IPS-18c (cell line): Measurements from ENCODE around the gene MEF2D.

ENCODE experiments used
- H3K4me3 ChIP-seq: 2 replicates; pipeline ENCODE4 v1.7.0; 2013; ENCODE audit warnings: low read depth, mild to moderate bottlenecking, low read length, moderate library complexity; ENCODE audit not compliant: insufficient read depth
- H3K9me3 ChIP-seq: one replicate; pipeline ENCODE4 v1.6.1; 2013; ENCODE audit warnings: mild to moderate bottlenecking, low read length, moderate library complexity; ENCODE audit not compliant: control insufficient read depth, insufficient read depth

MEF2D gene

DNA sequence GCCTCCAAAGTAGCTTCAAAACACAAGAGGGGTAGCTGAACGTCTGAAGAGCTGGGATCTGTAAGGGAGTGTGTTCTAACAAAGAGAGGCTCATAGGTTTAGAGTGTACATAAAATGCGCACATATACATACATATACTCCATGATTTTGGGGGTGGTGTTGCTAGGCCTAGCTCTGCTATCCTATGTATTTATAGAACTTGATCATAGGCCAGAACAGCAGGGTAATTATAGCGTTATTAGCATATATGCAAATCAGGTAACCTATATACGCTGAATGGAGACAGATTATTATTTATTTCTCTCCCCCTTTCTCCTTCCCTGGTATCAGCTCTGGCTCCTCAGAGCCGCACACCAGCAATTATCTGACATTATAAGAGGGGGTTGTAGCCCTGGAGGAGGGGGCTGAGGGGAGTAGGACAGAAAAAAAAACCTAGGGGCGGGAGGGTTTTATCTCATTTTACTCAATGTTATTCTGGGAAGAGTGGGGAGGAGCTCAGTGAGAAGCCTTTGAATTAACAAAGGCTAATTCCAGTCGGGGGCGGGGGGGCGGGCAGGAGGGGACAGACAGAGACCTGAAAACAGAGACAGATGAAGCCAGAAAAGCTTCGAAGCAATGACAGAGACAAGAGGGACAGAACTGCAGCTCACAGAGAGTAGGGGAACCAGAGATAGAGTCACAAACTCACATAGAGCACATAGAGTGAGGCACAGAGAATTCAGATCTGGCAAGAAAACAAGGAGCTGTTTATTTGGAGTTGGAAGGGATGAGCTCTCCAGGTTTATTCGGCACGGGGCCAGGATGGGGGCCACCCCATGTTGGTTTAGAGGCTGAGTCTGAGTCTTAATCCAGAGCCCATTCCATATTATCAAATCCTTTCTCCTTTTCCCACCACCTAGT lies 68.6 kb downstream of the MEF2D start:
- H3K9me3 ChIP-seq, result no peaks in the 10 kb centered on the region
- no peak overlapping the region; the same call in 1 of the 2 replicates for H3K4me3 ChIP-seq

DNA sequence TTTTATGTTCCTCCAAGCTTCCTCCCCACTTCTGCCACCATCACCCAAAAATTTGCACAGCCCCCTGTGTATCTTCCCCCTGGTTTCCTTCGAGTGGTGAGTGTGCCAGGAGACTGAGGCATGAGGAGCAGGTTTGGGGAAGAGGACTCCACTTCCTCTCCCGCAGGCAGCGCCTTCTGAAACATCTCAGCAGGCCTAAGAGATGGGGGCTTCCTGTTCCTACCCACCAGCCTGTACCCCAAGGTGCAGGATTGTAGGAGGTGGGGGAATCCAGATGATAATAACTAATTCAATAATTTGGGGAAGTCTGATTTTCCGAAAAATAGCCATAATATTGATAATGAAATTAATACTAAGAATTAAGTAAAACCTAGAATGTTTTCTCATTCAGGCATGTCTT lies 69.2 kb downstream of the MEF2D start:
- Histone ChIP-seq H3K9me3 (no peaks in the 10 kb centered on the region), H3K4me3 (no peak overlapping the region)

DNA sequence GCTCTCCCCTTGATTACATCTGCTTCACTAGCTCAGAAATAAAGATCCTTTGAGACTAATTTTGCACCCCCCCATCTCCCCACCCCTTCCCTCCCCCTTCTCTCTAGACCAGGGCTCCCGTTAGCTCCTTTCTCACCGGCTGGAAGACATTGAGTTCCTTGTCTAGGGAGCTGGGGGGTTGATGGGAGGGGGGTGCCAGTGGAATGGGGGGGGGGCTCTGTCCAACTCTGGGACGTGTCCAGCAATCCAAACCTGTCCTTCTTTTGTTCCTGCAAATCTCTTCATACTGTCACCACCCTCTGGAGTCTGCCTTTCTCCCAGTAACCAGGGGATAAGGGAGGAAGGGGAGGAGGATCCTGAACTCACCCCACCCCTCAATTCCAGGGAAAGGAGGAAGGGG lies 69.7 kb downstream of the MEF2D start:
- H3K4me3 ChIP-seq, result no peak overlapping the region
- no peaks in the 10 kb centered on the region for H3K9me3 ChIP-seq

DNA sequence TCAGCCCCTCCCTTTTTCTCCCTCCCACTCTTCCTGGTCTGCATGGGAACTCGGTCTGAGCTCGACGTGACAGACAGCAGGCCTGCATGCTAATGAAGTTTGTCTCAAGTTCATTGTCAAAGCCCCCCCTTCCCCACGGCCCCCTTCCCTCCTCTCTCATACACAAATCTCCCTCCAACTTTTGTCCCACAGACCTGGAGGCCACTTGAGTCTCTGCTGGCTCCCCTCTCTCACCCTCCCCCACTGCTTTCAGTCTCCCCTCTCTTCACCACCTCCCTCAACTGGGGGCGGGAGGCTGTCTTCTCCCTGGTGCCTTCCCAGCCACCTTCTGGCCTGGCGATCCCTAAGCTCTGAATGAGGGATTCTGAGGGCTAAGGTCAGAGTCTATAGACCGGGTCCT lies 70.3 kb downstream of the MEF2D start:
- no peaks in the 10 kb centered on the region for H3K9me3 ChIP-seq
- H3K4me3 ChIP-seq, result no peak overlapping the region

DNA sequence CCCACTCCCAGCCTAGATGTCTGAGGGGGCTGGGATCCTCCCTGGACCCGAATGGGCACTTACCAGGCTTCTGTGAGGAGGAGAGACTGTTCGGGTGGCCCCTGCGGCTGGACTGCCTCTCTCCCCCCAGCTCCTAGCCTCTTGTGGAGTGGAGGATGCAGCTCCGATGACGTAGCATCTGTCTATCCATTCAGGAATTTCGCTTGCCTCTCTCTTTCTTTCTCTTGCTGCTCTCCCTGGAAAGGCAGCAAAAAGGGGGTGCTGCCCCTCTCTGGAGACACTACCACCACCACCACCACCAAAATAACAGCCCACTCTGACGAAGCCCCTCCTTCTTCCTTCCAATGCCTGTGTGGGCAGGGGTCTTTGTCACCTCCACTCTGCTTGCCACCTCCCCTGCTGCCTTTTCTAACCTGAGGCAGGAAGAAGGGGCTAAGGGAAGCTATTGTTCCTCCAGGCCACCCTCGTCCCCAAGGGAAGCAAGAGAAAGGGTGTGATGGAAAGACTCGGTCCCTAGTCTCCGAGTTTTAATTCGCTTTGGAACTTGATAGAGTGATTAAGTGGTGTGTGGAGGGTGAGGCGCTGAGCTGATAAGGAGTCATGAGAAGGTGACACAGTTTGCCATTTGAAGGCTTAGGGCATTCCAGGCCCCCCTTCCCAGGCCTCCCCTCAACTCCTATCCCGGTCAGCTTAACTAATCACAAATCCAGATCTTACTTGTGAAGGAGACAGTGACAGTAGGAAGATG lies 71.1 kb downstream of the MEF2D start:
- Histone ChIP-seq H3K4me3 (no peak overlapping the region), H3K9me3 (no peaks in the 10 kb centered on the region)

DNA sequence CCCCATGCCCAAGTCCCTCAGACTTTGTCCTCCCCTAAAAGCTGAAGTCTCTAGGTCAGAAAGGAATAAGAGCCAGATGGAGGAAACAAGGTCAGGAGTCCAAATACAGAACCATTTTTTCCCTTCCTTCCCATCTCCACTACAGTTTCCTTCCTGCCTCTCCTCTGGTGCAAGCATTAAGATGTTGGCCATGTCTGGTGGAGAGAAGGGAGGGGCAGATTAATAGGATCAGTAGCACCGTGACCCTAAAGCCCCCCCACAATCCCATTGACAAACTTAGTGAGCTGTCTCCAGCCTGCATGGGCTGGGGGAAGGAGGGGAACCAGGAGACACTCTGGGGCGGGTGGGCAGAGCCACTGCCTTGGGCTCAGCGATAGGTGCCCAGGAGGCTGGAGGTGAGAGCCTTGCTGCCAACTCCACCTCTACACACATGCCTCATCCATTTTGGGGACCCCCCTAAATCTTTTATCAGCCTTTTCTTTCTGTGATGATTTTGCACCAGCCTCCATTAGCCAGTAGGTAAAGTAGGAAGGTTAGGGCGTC lies 71.8 kb downstream of the MEF2D start:
- no peak overlapping the region for H3K4me3 ChIP-seq

DNA sequence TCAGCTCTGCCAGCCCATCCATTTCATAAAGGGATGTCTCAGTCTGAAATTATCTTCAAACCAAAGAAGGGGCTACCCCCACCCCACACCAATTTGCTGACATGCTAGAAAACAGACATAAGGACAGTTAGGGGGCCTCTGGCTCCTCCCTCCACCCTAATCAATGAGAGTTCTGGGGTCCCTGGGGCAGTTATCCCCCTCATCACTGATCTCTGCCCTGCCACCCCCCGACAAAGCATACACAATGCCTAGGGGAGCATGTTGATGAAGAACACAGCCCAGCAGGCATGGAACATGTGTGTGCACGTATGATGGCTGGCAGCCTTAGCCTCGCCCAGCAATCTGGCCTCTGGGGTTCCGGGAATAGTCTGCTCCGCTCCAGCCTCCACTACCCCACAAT lies 72.6 kb downstream of the MEF2D start:
- no peak overlapping the region for H3K4me3 ChIP-seq
- no peaks in the 10 kb centered on the region for H3K9me3 ChIP-seq

More for the DNA sequence above, 71.8 kb downstream of the MEF2D start:
- H3K9me3 ChIP-seq, result no peaks in the 10 kb centered on the region

DNA sequence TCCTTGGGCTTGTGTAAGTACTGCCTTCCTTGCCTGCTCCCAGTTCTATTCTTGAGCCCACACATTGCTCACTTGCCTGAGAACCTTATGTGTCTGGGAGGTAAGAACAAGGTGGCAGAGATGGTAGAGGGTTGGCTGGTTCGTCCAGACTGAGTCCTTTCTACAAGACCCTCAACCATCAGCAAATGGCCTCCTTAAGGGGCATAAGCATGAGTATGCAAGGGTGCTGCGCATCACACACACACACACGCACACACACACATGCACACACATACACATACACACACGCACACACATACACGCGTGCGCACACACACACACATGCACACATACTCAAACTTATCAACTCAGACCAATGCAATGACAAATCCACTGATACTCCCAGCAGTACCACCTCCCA lies 74.6 kb downstream of the MEF2D start:
- Histone ChIP-seq H3K4me3 (no peak overlapping the region), H3K9me3 (no peaks in the 10 kb centered on the region)

DNA sequence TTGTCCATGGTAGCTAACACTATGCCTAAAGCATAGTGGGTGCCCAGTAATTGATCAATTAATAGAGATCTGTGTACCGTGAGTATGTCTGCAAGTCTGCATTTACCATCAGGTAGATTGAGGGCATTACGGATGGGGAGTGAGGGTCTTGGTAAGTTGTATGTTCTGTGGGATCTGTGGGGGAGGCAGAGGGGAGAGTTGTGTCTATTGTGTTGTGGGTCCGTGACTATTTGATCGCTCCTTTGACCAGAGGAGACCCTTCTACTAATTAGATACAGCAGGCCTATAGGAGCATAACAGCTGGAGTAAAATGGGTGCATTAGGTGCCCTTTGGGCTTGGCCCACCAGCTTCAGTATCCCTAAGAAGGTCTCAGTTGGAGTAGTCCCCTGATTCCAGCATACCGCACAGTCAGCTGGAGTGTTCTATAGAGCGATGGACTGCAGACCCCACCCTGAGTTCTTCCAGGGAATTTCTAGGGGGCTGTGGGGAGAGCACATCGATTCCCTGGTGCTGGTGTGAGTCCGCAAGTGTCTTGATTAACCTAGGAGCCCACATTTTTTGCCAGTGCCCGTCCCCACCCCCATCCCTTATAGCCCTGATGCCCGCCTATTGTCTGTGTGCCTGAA lies 75.7 kb downstream of the MEF2D start:
- no peak overlapping the region for H3K4me3 ChIP-seq
- H3K9me3 ChIP-seq, result no peaks in the 10 kb centered on the region

DNA sequence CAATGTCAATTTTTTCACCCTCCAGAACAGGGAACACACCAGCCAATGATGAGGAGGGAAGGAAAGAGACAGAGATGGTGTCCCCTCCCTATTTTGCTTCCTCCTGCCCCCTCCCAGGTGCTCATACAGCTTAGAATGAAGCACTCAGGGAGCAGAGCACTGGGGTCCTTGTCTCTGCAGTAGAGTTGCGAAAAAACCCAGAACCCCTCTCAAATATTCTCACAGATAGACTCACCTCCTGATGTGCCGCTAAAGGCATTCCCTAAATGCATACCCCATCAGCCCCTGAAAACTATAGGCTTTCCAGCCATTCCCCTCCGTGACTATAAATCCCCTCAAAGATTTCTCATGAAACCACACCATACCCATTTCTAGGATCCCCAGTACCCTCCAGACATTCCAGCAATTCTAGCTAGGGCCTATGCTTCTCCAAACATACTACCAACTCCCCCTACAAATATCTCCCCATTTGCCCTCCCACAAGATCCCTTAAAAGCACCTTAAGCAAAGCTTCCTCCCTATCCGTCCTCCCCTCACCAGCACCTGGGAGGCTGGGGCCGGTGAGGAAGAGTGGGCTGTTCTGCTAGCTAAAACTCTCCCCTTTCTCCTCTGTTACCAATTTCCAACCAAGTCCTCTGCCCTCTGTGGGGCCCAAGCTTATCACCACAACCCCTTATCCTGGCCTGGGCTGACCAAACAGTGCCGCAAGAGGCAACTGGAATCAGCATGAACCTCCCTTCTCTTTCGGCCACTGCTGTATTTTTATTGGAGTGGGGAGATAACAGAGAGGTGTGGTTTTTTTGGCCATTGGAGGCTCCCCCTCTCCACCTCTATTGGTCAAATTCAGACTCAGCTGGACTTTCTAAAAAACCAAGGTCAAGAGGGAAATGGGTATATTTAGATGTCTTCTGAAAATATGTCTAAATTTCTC lies 76.9 kb downstream of the MEF2D start:
- no peaks in the 10 kb centered on the region for H3K9me3 ChIP-seq
- H3K4me3 ChIP-seq, result no peak overlapping the region

DNA sequence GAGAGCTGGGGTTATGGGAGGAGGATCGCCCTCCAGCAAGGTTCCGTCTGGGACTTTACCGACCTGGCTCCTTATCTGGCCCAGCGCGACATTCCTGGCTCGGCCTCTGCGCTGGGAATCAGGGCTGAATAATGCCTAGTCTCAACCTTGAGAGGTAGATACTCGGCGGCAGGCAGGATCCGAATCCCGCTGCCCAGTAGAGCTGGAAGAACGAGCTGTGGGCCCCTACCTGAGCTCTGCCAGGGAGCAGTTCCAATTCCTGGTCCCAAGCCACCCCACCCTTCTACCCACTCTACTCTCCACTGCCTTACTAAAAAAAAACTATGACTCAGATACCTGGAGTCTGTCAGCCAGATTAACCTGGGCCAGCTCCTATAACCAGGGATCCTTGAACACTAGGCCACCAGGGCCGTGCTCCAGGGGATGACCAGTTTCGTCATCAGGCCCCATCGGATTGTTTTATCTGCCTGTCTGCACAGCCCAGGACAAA lies 77.9 kb downstream of the MEF2D start:
- H3K9me3 ChIP-seq, result no peaks in the 10 kb centered on the region
- H3K4me3 ChIP-seq, result peak overlapping the region; percentile 48; the same call in 1 of the 2 replicates

DNA sequence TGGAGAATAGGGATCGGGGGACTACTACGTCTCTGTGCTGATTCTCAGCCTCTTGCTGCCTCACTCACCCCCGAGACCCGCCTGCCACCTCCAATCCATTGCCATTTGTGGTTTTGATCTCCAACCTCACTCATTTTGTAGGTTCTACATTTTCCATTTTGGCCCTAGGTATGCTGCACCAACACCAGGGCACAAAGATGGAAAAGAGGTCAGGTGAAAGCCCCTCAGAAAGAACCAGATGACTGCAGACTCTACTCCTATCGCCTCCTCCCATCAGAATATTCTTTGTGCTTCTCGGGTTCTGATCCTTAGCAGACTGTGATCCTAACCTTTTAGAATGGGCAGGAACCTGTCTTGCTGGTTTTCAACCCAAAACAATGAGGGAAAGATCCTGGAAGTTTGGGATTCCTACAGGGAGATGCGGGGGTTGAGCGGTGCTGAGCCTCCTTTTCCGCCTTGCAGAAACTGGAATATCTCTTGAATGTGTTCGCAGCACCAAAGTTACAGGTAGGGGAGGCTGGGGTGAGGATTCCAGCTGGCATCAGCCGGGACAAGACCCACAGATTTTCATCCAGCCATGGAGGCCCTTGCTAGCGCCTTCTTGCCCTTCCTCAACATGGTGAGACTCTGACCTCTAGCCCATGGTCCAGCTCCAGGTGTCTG lies 78.5 kb downstream of the MEF2D start:
- Histone ChIP-seq H3K9me3 (no peaks in the 10 kb centered on the region), H3K4me3 (peak overlapping the region; percentile 48; the same call in 1 of the 2 replicates)

DNA sequence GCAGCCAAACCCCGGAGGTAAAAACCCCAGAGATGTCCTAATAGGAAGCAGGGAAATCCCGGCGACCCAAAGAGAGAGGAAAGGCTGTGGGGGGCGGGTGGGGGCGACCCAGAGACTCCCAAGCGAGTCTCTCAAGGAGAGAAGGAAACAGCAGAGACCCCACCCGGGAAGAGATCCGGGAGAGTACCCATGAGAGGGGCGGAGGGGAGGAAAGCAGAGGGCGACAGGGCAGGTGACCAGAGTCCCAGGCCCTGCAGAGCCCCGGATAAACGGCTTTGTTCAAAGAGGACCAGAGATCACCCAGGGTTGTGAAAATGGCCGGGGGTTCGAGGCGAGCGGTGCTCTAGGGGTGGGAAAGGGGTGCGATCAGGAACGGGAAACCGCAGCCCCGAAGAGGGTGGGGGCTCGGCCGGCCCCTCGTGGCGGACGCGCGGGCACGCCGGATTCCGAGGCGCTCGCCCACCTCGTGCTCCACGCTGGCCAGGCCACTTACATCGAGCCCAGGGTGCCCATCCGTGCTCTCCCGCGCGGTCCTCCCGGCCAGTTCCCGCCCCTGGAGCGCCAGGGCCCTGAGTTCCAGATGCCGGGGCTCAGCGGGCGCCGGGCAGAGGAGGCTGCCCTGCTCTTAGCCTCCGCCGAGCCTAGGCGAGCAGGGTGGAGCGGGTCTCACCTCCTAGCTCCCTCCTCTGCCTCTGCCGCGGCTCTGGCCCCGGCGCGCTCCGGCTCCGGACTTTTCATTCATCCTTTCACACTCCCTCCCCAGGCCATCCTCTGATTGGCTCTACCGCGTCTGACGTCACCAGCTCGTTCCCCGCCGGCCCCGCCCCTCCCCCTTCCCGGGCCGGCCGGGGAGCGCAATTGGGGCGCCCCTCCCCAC lies 79.3 kb downstream of the MEF2D start:
- Histone ChIP-seq H3K9me3 (no peaks in the 10 kb centered on the region), H3K4me3 (peak overlapping the region; percentile 48)

DNA sequence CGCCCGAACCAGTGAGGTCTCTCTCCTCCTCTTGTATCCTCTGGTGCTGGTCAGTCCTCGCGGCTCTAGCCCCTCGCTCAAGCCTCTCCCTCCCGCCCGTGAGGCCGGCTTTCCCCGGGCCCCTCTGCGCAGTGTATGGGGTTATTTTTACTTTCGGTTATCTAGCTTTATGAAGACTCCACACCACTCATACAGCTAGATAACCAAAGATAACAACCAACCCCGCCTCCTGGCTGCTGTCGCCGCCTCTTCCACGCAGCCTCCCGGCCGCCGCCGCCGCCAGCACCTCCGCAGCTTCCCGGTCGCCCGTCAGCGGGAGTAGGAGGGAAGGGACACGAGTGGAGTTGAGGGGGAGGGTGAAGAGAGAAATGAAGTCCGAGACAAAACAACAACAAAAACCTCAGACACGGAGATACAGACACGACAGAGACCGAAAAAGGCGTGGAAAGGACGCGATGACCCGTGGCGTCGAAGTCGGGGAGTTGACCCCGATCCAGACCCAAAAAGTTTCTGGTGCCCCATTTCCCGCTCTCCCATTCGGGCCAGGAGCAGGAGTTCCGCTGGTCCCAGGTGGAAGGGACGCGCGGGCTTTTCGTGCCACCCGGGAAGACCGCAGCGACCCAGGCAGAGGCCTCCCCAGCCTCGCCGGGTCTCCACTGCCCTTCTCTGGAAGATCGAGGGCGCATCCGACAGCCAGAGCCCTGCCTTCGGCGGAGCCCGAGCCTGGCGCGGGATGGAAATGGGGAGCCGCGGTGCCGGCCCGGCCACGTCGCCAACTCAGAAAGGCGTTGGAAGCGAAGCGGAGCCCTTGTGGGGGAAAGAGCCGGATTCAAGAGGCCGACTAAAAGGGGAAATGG lies 80.1 kb downstream of the MEF2D start:
- Histone ChIP-seq H3K4me3 (peak overlapping the region; percentile 48), H3K9me3 (no peaks in the 10 kb centered on the region)
